Urinary bladder (tissue), 4 donors: ENCODE results near the gene FPGT. TPM values are rescaled to one million over a fixed set of nuclear protein-coding genes. Genes with fewer than 3 reads are reported as not detected.
A peak's percentile ranks its signal among the peaks of the same experiment; 100 is the strongest.
"Not testable (repeated sequence)": the region's sequence is repeated elsewhere in the genome, so short reads cannot be mapped to it uniquely, and the experiment has no call there.

Source experiments
- DNase-seq: peaks from one replicate; pipeline ENCODE4 v3.0.0-alpha.2; 2015; ENCODE audit errors: extremely low spot score
- H3K27ac ChIP-seq: one replicate; pipeline ENCODE4 v1.5.1; 2013; ENCODE audit warnings: low read depth, mild to moderate bottlenecking, moderate library complexity
- H3K36me3 ChIP-seq: one replicate; pipeline ENCODE4 v1.6.1; 2013; ENCODE audit warnings: mild to moderate bottlenecking, moderate library complexity; ENCODE audit not compliant: insufficient read depth
- H3K4me1 ChIP-seq: one replicate; pipeline ENCODE4 v1.6.1; 2013; ENCODE audit warnings: mild to moderate bottlenecking, moderate library complexity; ENCODE audit not compliant: insufficient read depth
- H3K4me3 ChIP-seq: one replicate; pipeline ENCODE4 v1.5.1; 2013; ENCODE audit warnings: low read depth, low read length
- WGBS: extraction: QIAGEN DNeasy Blood & Tissue Kit; methylation state at CpG from one replicate; pipeline ENCODE4 v1.1.7; 2013; 5-methylcytosine and 5-hydroxymethylcytosine counted together
- polyA plus RNA-seq: library from polyadenylated mRNA; stranded (reverse); fragments of 200-250 nt; gene quantifications from one replicate; pipeline ENCODE4 v1.2.3, GENCODE V29; 2013
- total RNA-seq: library from RNA; depleted of rRNA; stranded (reverse); fragments of >200 nt; gene quantifications from one replicate; pipeline ENCODE4 v1.2.3, GENCODE V29; 2014
- donor health status: healthy with polysubstance abuse.
- donor health status: healthy.

FPGT gene
- total RNA-seq (55.5 TPM), polyA plus RNA-seq (8.6 TPM)

GRCh38 chr1:74197657-74198552 lies at the start of gene FPGT, which contains the start of gene LRRIQ3:
Gene FPGT (plus strand): TSS chr1:74198242. CDS start chr1:74198279, 37 bp downstream.
Gene LRRIQ3 (minus strand): TSS chr1:74198176. CDS start chr1:74183684, 14,492 bp downstream.
- peak within 1 kb of the TSS; percentile 42 for H3K27ac ChIP-seq
- peak within 1 kb of the TSS; percentile 68 for H3K4me3 ChIP-seq
- peak; percentile 93 for DNase-seq
- no peaks in the 10 kb centered on the region for H3K36me3 ChIP-seq
- H3K4me1 ChIP-seq = no peaks in the 10 kb centered on the region
- 4% methylated on average over 41 of the region's 41 CpGs for WGBS

GRCh38 chr1:74160046-74160445 lies 38.0 kb upstream of the FPGT start:
- DNase-seq = no peak
- Histone ChIP-seq H3K27ac (no peak overlapping the region), H3K4me3 (no peak overlapping the region), H3K4me1 (no peaks in the 10 kb centered on the region), H3K36me3 (no peaks in the 10 kb centered on the region)
- 61% methylated on average over 2 of the region's 2 CpGs for WGBS

GRCh38 chr1:74161497-74161896 lies 36.5 kb upstream of the FPGT start:
- Histone ChIP-seq H3K4me1 (no peaks in the 10 kb centered on the region), H3K36me3 (no peaks in the 10 kb centered on the region), H3K4me3 (no peak overlapping the region), H3K27ac (no peak overlapping the region)
- DNase-seq = no peak

GRCh38 chr1:74162333-74162732 lies 35.7 kb upstream of the FPGT start:
- WGBS = 65% methylated on average over 5 of the region's 5 CpGs
- Histone ChIP-seq H3K36me3 (no peaks in the 10 kb centered on the region), H3K4me1 (no peaks in the 10 kb centered on the region), H3K4me3 (no peak overlapping the region), H3K27ac (no peak overlapping the region)
- no peak for DNase-seq

GRCh38 chr1:74174423-74174822 lies 23.6 kb upstream of the FPGT start:
- H3K4me3 ChIP-seq, H3K27ac ChIP-seq, DNase-seq, H3K4me1 ChIP-seq, H3K36me3 ChIP-seq: not testable (repeated sequence)
- 98% methylated on average over 1 of the region's 1 CpG for WGBS

GRCh38 chr1:74180490-74180889 lies 17.6 kb upstream of the FPGT start:
- DNase-seq = no peak
- Histone ChIP-seq H3K36me3 (no peaks in the 10 kb centered on the region), H3K4me3 (no peak overlapping the region), H3K27ac (no peak overlapping the region), H3K4me1 (no peaks in the 10 kb centered on the region)

GRCh38 chr1:74193908-74194307 lies 4.1 kb upstream of the FPGT start:
- H3K4me1 ChIP-seq = no peaks in the 10 kb centered on the region
- DNase-seq = no peak
- 37% methylated on average over 2 of the region's 2 CpGs for WGBS
- H3K36me3 ChIP-seq = no peaks in the 10 kb centered on the region
- no peak overlapping the region for H3K27ac ChIP-seq
- H3K4me3 ChIP-seq = no peak overlapping the region

- H3K27ac ChIP-seq = no peak overlapping the region
- DNase-seq = no peak
- H3K4me3 ChIP-seq = no peak overlapping the region
- no peaks in the 10 kb centered on the region for H3K4me1 ChIP-seq
- H3K36me3 ChIP-seq = no peaks in the 10 kb centered on the region
Observed at GRCh38 chr1:74195339-74195738, 2.7 kb upstream of the FPGT start.

- H3K27ac ChIP-seq = no peak overlapping the region
- H3K4me3 ChIP-seq = no peak overlapping the region
- H3K36me3 ChIP-seq = no peaks in the 10 kb centered on the region
- no peak for DNase-seq
- H3K4me1 ChIP-seq = no peaks in the 10 kb centered on the region
- WGBS = 86% methylated on average over 5 of the region's 5 CpGs
Observed at GRCh38 chr1:74197255-74197654, 787 bp upstream of the FPGT start.

GRCh38 chr1:74199504-74199903 lies 1.5 kb downstream of the FPGT start:
- Histone ChIP-seq H3K36me3 (no peaks in the 10 kb centered on the region), H3K4me3 (no peak overlapping the region)
- 80% methylated on average over 5 of the region's 5 CpGs for WGBS

GRCh38 chr1:74205266-74205665 lies 7.2 kb downstream of the FPGT start:
- WGBS = 69% methylated on average over 2 of the region's 2 CpGs
- Histone ChIP-seq H3K36me3 (no peaks in the 10 kb centered on the region), H3K4me1 (no peaks in the 10 kb centered on the region), H3K27ac (no peak overlapping the region), H3K4me3 (no peak overlapping the region)
- no peak for DNase-seq

More at GRCh38 chr1:74199504-74199903, 1.5 kb downstream of the FPGT start:
- Histone ChIP-seq H3K27ac (no peak overlapping the region), H3K4me1 (no peaks in the 10 kb centered on the region)
- DNase-seq = no peak

GRCh38 chr1:74215229-74215628 lies 17.2 kb downstream of the FPGT start:
- Histone ChIP-seq H3K4me1 (no peaks in the 10 kb centered on the region), H3K4me3 (no peak overlapping the region), H3K36me3 (no peaks in the 10 kb centered on the region), H3K27ac (no peak overlapping the region)
- WGBS = 93% methylated on average over 1 of the region's 1 CpG
- no peak for DNase-seq

- DNase-seq = no peak
- Histone ChIP-seq H3K4me3 (no peak overlapping the region), H3K4me1 (no peaks in the 10 kb centered on the region), H3K27ac (no peak overlapping the region), H3K36me3 (peaks cover 1% of the 10 kb centered on the region)
- WGBS = 93% methylated on average over 5 of the region's 5 CpGs
Observed at GRCh38 chr1:74222701-74223100, 24.7 kb downstream of the FPGT start.

- DNase-seq = no peak
- Histone ChIP-seq H3K4me3 (no peak overlapping the region), H3K36me3 (peaks cover 1% of the 10 kb centered on the region), H3K4me1 (no peaks in the 10 kb centered on the region), H3K27ac (no peak overlapping the region)
- 79% methylated on average over 3 of the region's 3 CpGs for WGBS
Observed at GRCh38 chr1:74223453-74223852, 25.4 kb downstream of the FPGT start.
